CD14-positive monocyte (primary cell): ENCODE data around the gene MTUS2. TPM values are rescaled to one million over a fixed set of nuclear protein-coding genes. Genes with fewer than 3 reads are reported as not detected.

ENCODE experiments used
- DNase-seq, 3 donors: peaks; one replicate each; pipeline ENCODE4 v3.0.0-alpha.2; 2011 to 2022
- H2AFZ ChIP-seq: 2 replicates; pipeline ENCODE4 v1.6.0; 2012; ENCODE audit warnings: mild to moderate bottlenecking, low read depth, low read length, inconsistent platforms; ENCODE audit not compliant: insufficient read depth, poor library complexity, severe bottlenecking
- H3K27ac ChIP-seq, 2 donors: 1 replicate in 1 of 2; 2 replicates in 1 of 2; pipeline ENCODE4 v1.5.1; 2012 to 2013; ENCODE audit warnings: low read length in 2 of 2, control low read depth in 1 of 2, inconsistent platforms in 1 of 2, low read depth in 1 of 2, mild to moderate bottlenecking in 1 of 2
- H3K27me3 ChIP-seq, 2 donors: one replicate each; pipeline versions ENCODE4 v1.6.0 to v1.6.1; 2011 to 2013; ENCODE audit warnings: low read length in 2 of 2; ENCODE audit not compliant: control insufficient read depth in 2 of 2, insufficient read depth in 2 of 2
- H3K36me3 ChIP-seq, 2 donors: replicated peaks in 1 of 2; 1 replicate in 1 of 2; 2 replicates in 1 of 2; pipeline versions ENCODE4 v1.5.1 to v1.6.1; 2012 to 2013; ENCODE audit warnings: low read length in 2 of 2, control low read depth in 1 of 2, inconsistent platforms in 1 of 2, mild to moderate bottlenecking in 1 of 2; ENCODE audit not compliant: insufficient read depth in 2 of 2, control insufficient read depth in 1 of 2
- H3K4me1 ChIP-seq, 2 donors: 1 replicate in 1 of 2; 2 replicates in 1 of 2; pipeline versions ENCODE4 v1.5.1 to v1.6.1; 2012 to 2013; ENCODE audit warnings: low read length in 2 of 2, control low read depth in 1 of 2, inconsistent platforms in 1 of 2, mild to moderate bottlenecking in 1 of 2, moderate library complexity in 1 of 2; ENCODE audit not compliant: insufficient read depth in 2 of 2, control insufficient read depth in 1 of 2
- H3K4me2 ChIP-seq: replicated peaks from 2 replicates; pipeline ENCODE3; 2012; ENCODE audit warnings: low read length, moderate library complexity, mild to moderate bottlenecking; ENCODE audit not compliant: poor library complexity, severe bottlenecking; ENCODE audit errors: extremely low read depth
- H3K4me3 ChIP-seq, 3 experiments: fragments of 200-600 bp in 1 of 3; sonication (generic) in 1 of 3; replicated peaks in 1 of 3; 1 replicate in 2 of 3; 2 replicates in 1 of 3; pipeline ENCODE4 v1.5.1; 2011 to 2013; ENCODE audit warnings: low read length in 3 of 3, mild to moderate bottlenecking in 3 of 3, control low read depth in 2 of 3, low read depth in 2 of 3, inconsistent platforms in 1 of 3, moderate library complexity in 1 of 3
- H3K79me2 ChIP-seq: 2 replicates; pipeline ENCODE4 v1.6.0; 2012; ENCODE audit warnings: mild to moderate bottlenecking, control low read depth, inconsistent platforms, low read length, moderate library complexity; ENCODE audit not compliant: insufficient read depth
- H3K9ac ChIP-seq: 2 replicates; pipeline ENCODE4 v1.6.0; 2017; ENCODE audit warnings: low read length, mild to moderate bottlenecking; ENCODE audit not compliant: insufficient read depth, poor library complexity, severe bottlenecking
- H3K9me3 ChIP-seq, 2 donors: replicated peaks in 1 of 2; 1 replicate in 1 of 2; 2 replicates in 1 of 2; pipeline versions ENCODE4 v1.5.1 to v1.6.1; 2012 to 2013; ENCODE audit warnings: low read length in 2 of 2, control low read depth in 1 of 2; ENCODE audit not compliant: control insufficient read depth in 1 of 2, insufficient read depth in 1 of 2
- H4K20me1 ChIP-seq: 2 replicates; pipeline ENCODE4 v1.6.0; 2012; ENCODE audit warnings: mild to moderate bottlenecking, low read length, control low read depth, moderate library complexity; ENCODE audit not compliant: insufficient read depth
- H3K27ac Mint-ChIP-seq, 7 donors: one replicate each; pipeline ENCODE4 v1.8.0; 2020; ENCODE audit warnings: mild to moderate bottlenecking in 7 of 7, mixed read lengths in 7 of 7, moderate library complexity in 6 of 7, inconsistent platforms in 2 of 7
- H3K27me3 Mint-ChIP-seq, 3 donors: one replicate each; pipeline ENCODE4 v1.8.0; 2021 to 2022; ENCODE audit warnings: low read depth in 3 of 3, mild to moderate bottlenecking in 3 of 3, mixed read lengths in 3 of 3, moderate library complexity in 3 of 3, inconsistent platforms in 1 of 3
- H3K36me3 Mint-ChIP-seq, 2 donors: one replicate each; pipeline ENCODE4 v1.8.0; 2020; ENCODE audit warnings: mixed read lengths in 2 of 2, inconsistent platforms in 1 of 2, mild to moderate bottlenecking in 1 of 2
- H3K4me1 Mint-ChIP-seq: one replicate; pipeline ENCODE4 v1.8.0; 2020; ENCODE audit warnings: mild to moderate bottlenecking, mixed read lengths
- H3K4me3 Mint-ChIP-seq, 2 donors: one replicate each; pipeline ENCODE4 v1.8.0; 2020; ENCODE audit warnings: mild to moderate bottlenecking in 2 of 2, mixed read lengths in 2 of 2, moderate library complexity in 1 of 2
- H3K9me3 Mint-ChIP-seq, 7 donors: one replicate each; pipeline ENCODE4 v1.8.0; 2020 to 2022; ENCODE audit warnings: mixed read lengths in 7 of 7, mild to moderate bottlenecking in 6 of 7, moderate library complexity in 6 of 7, inconsistent platforms in 2 of 7
- CTCF ChIP-seq: fragments of 200-600 bp; IDR thresholded peaks from one replicate; pipeline ENCODE4 v1.8.0; 2022; ENCODE audit warnings: antibody characterized with exemption, mild to moderate bottlenecking
- WGBS: methylation state at CpG from one replicate; pipeline ENCODE4 v1.1.5; 2013; ENCODE audit warnings: missing lambda C conversion rate; ENCODE audit not compliant: insufficient coverage; 5-methylcytosine and 5-hydroxymethylcytosine counted together
- intact Hi-C, 2 donors: fragments of 100-400 bp; cut with micrococcal nuclease; formaldehyde crosslinking; loops; one replicate each; pipeline versions ENCODE4 v1.15.0 to v1.15.1; 2023
- polyA plus RNA-seq, 3 donors: library from polyadenylated mRNA; depleted of rRNA in 1 of 3; unstranded in 2 of 3; stranded (reverse) in 1 of 3; fragments of 300-500 nt in 2 of 3; fragments of >200 nt in 1 of 3; fragmentation: Illumina TruSeq in 2 of 3; gene quantifications; 1 replicate in 2 of 3; 2 replicates in 1 of 3; pipeline ENCODE4 v1.2.3, GENCODE V29; 2012 to 2021

Gene MTUS2
- polyA plus RNA-seq, 3 donors, result 0.04 TPM; not detected in 2

GRCh38 chr13:29516012-29516411 lies 695.9 kb downstream of the MTUS2 start:
- Histone ChIP-seq H3K27me3 (no peaks in the 10 kb centered on the region), H3K9ac (no peak overlapping the region), H3K9me3 (no peaks in the 10 kb centered on the region), H3K4me2 (no peak overlapping the region), H3K4me1 (no peaks in the 10 kb centered on the region), H4K20me1 (no peaks in the 10 kb centered on the region), H2AFZ (no peak overlapping the region), H3K79me2 (no peaks in the 10 kb centered on the region), H3K4me3 (no peak overlapping the region), H3K27ac (no peak overlapping the region), H3K36me3 (peaks cover 74 to 98% of the 10 kb centered on the region in 2 donors)
- Mint-ChIP-seq H3K9me3 (peaks cover 0 to 2% (median 0%) of the 10 kb centered on the region in 7 donors), H3K36me3 (peaks cover 72 to 77% of the 10 kb centered on the region in 2 donors), H3K4me1 (no peaks in the 10 kb centered on the region), H3K4me3 (no peak overlapping the region), H3K27me3 (no peaks in the 10 kb centered on the region), H3K27ac (peak overlapping the region in 2 of 7 donors; percentile 32 to 47)
- intact Hi-C loops, result no loop called here
- no peak for DNase-seq
- WGBS, result 100% methylated on average over 2 of the region's 11 CpGs
- TF ChIP-seq CTCF, result no peak

- Mint-ChIP-seq H3K27ac (peak overlapping the region in 1 of 7 donors; percentile 18), H3K4me3 (no peak overlapping the region), H3K27me3 (no peaks in the 10 kb centered on the region), H3K36me3 (peaks cover 71 to 76% of the 10 kb centered on the region in 2 donors), H3K4me1 (no peaks in the 10 kb centered on the region), H3K9me3 (peaks cover 0 to 2% (median 0%) of the 10 kb centered on the region in 7 donors)
- Histone ChIP-seq H2AFZ (no peak overlapping the region), H3K79me2 (no peaks in the 10 kb centered on the region), H3K4me2 (no peak overlapping the region), H4K20me1 (no peaks in the 10 kb centered on the region), H3K4me1 (no peaks in the 10 kb centered on the region), H3K9me3 (no peaks in the 10 kb centered on the region), H3K36me3 (peaks cover 81 to 98% of the 10 kb centered on the region in 2 donors), H3K9ac (no peak overlapping the region), H3K27me3 (no peaks in the 10 kb centered on the region), H3K27ac (peak overlapping the region in 1 of 2 donors; percentile 4), H3K4me3 (no peak overlapping the region)
- intact Hi-C loops, result no loop called here
- no peak for TF ChIP-seq CTCF
- DNase-seq, result no peak
- WGBS, result 96% methylated on average over 10 of the region's 12 CpGs
Measured at GRCh38 chr13:29516880-29517279, 696.7 kb downstream of the MTUS2 start.
